ENCODE measurements around the gene EFEMP2. TPM values are rescaled to one million over a fixed set of nuclear protein-coding genes. Genes with fewer than 3 reads are reported as not detected.

Gene EFEMP2
- total RNA-seq, 1 experiment from 2014 or later: 26.2 TPM

DNA sequence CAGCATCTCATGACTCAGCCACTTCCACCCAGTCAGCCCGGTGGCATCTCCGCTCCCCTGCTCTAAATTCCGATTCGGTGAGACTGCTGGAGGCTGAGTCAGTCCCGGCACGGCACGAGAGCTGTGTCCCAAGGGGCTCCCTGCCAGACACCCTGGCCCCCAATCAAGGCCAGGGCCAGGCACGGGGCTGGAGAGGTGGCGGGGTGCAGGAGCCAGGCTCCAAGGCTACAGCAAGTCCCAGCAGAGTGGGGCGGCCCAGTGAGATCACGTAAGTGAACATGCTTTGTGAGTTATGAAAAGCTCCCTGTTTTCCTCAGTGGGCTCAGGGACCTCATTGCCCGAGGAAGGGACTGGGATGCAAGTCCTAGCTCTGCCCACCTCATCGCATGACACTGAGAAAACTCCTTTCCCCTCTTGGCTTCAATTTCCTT, 43.2 kb upstream of the EFEMP2 start:
- H3K9me3 ChIP-seq (ENCODE audit: control insufficient read depth, low read depth, low read length): no peaks in the 10 kb centered on the region
- Mint-ChIP-seq H3K27me3 (ENCODE audit: low read depth) (peaks cover 11% of the 10 kb centered on the region), H3K4me3 (no peak overlapping the region), H3K36me3 (ENCODE audit: insufficient read depth in 1 of 3, low read depth in 3 of 3) (peaks cover 0 to 7% (median 5%) of the 10 kb centered on the region in 3 experiments; a peak in 5 of 7 replicates), H3K4me1 (peaks cover 24 to 34% of the 10 kb centered on the region in 2 experiments), H3K9me3 (no peaks in the 10 kb centered on the region; a peak in 1 of 5 replicates), H3K27ac (no peak overlapping the region)
- H3K23ac ChIP-seq (ENCODE audit: insufficient read length, low read depth, low read length): no peak overlapping the region
- H3K23me2 ChIP-seq (ENCODE audit: insufficient read length, low read depth, low read length, poor library complexity, severe bottlenecking): peaks cover 11% of the 10 kb centered on the region
- no peak overlapping the region for H3K18ac ChIP-seq (ENCODE audit: insufficient read length, low read depth, low read length)
- H2BK12ac ChIP-seq (ENCODE audit: insufficient read length, low read depth, low read length): no peak overlapping the region
- no peak overlapping the region for H2AK5ac ChIP-seq (ENCODE audit: insufficient read length, low read length)
- no peak overlapping the region for H3K56ac ChIP-seq (ENCODE audit: insufficient read length, low read depth, low read length)
- H3K4me2 ChIP-seq (ENCODE audit: insufficient read depth, insufficient read length, low read length): no peak overlapping the region
- no peak overlapping the region for H3K9ac ChIP-seq (ENCODE audit: extremely low read depth, insufficient read length, low read length)
- H3K79me1 ChIP-seq (ENCODE audit: insufficient read depth, low read depth, low read length, poor library complexity, severe bottlenecking): no peaks in the 10 kb centered on the region
- no peak overlapping the region for H2BK15ac ChIP-seq (ENCODE audit: low read depth, low read length)
- no peak overlapping the region for H3T11ph ChIP-seq (ENCODE audit: low read length)
- H4K91ac ChIP-seq (ENCODE audit: insufficient read length, low read depth, low read length): no peak overlapping the region
- TF ChIP-seq, protein P1, sequence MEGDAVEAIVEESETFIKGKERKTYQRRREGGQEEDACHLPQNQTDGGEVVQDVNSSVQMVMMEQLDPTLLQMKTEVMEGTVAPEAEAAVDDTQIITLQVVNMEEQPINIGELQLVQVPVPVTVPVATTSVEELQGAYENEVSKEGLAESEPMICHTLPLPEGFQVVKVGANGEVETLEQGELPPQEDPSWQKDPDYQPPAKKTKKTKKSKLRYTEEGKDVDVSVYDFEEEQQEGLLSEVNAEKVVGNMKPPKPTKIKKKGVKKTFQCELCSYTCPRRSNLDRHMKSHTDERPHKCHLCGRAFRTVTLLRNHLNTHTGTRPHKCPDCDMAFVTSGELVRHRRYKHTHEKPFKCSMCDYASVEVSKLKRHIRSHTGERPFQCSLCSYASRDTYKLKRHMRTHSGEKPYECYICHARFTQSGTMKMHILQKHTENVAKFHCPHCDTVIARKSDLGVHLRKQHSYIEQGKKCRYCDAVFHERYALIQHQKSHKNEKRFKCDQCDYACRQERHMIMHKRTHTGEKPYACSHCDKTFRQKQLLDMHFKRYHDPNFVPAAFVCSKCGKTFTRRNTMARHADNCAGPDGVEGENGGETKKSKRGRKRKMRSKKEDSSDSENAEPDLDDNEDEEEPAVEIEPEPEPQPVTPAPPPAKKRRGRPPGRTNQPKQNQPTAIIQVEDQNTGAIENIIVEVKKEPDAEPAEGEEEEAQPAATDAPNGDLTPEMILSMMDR (conservative IDR thresholded peaks at IDR 0.05): no peak
- no peak overlapping the region for H4K8ac ChIP-seq (replicated peaks; ENCODE audit: insufficient read length, low read depth, low read length)
- no peaks in the 10 kb centered on the region for H4K20me1 ChIP-seq (ENCODE audit: control insufficient read depth, insufficient read depth, insufficient read length)
- H4K5ac ChIP-seq (ENCODE audit: insufficient read length, low read depth, low read length): no peak overlapping the region
- no CpG with 5 or more reads among the region's 13 CpGs for WGBS (ENCODE audit: extremely low coverage, insufficient read length, low lambda C conversion rate)
- no peak overlapping the region for H3K4ac ChIP-seq (ENCODE audit: low read depth, low read length)
- H3K79me2 ChIP-seq (ENCODE audit: insufficient read depth, low read length): no peaks in the 10 kb centered on the region
- H2AFZ ChIP-seq (ENCODE audit: low read length): no peak overlapping the region
- no peak overlapping the region for H3K27ac ChIP-seq (ENCODE audit: insufficient read length, low read depth, low read length)
- no peak overlapping the region for H2BK20ac ChIP-seq (ENCODE audit: low read depth, low read length, poor library complexity, severe bottlenecking)
- no peaks in the 10 kb centered on the region; the same call in 1 of the 2 replicates for H3K4me1 ChIP-seq (ENCODE audit: insufficient read depth, low read length)
- H3K27me3 ChIP-seq (ENCODE audit: insufficient read depth, low read length): no peaks in the 10 kb centered on the region
- H2BK5ac ChIP-seq (ENCODE audit: insufficient read length, low read length): no peak overlapping the region
- no peak overlapping the region for H3K14ac ChIP-seq (ENCODE audit: insufficient read depth, low read length)
- DNase-seq: peak; percentile 71
- no peak overlapping the region for H2BK120ac ChIP-seq (ENCODE audit: low read depth, low read length, poor library complexity, severe bottlenecking)

Data from H9 (cell line).